ENCODE data around the gene SSBP3. TPM values are rescaled to one million over a fixed set of nuclear protein-coding genes. Genes with fewer than 3 reads are reported as not detected.

Gene SSBP3
- total RNA-seq, 4 donors from 2014 or later = 32.8 to 63.4 (median 47.4) TPM

GRCh38 chr1:54360165-54361005 is 45.8 kb downstream of the SSBP3 start:
- no peaks in the 10 kb centered on the region for H3K9me3 ChIP-seq
- peak overlapping the region in 1 of 4 donors; percentile 8 for H3K27ac ChIP-seq (replicated peaks in 1 of 4)
- intact Hi-C loops (cut with DNase I) = no loop called here
- H3K27me3 ChIP-seq = no peaks in the 10 kb centered on the region
- H3K36me3 ChIP-seq = no peaks in the 10 kb centered on the region
- peaks cover 61 to 90% (median 74%) of the 10 kb centered on the region in 4 donors for H3K4me1 ChIP-seq
- H3K4me3 ChIP-seq = no peak overlapping the region
- TF ChIP-seq EP300 (IDR thresholded peaks at IDR 0.05) (no peak), POLR2A (IDR thresholded peaks at IDR 0.05; ENCODE audit: low read depth) (no peak), CTCF (IDR thresholded peaks at IDR 0.05) (no peak), POLR2AphosphoS5 (IDR thresholded peaks at IDR 0.05) (no peak)
- no peak for DNase-seq (ENCODE audit: extremely low spot score)
- WGBS = 80% methylated on average over 6 of the region's 6 CpGs

- 60% methylated on average over 8 of the region's 9 CpGs for WGBS
- no peak for TF ChIP-seq EP300 (IDR thresholded peaks at IDR 0.05)
- TF ChIP-seq POLR2A (IDR thresholded peaks at IDR 0.05; ENCODE audit: low read depth) = no peak
- TF ChIP-seq POLR2AphosphoS5 (IDR thresholded peaks at IDR 0.05) = no peak
- TF ChIP-seq CTCF (IDR thresholded peaks at IDR 0.05) = no peak
- no peaks in the 10 kb centered on the region for H3K36me3 ChIP-seq
- H3K9me3 ChIP-seq = no peaks in the 10 kb centered on the region
- intact Hi-C loops (cut with DNase I) = no loop called here
- no peak overlapping the region for H3K4me3 ChIP-seq
- H3K27ac ChIP-seq (replicated peaks in 1 of 4) = no peak overlapping the region
- peaks cover 66 to 90% (median 75%) of the 10 kb centered on the region in 4 donors for H3K4me1 ChIP-seq
- DNase-seq (ENCODE audit: extremely low spot score) = no peak
- no peaks in the 10 kb centered on the region for H3K27me3 ChIP-seq
Observed at GRCh38 chr1:54359393-54360162, 46.6 kb downstream of the SSBP3 start.

GRCh38 chr1:54358503-54359168 is 47.6 kb downstream of the SSBP3 start:
- intact Hi-C loops (cut with DNase I) = no loop called here
- Histone ChIP-seq H3K4me3 (no peak overlapping the region), H3K9me3 (no peaks in the 10 kb centered on the region), H3K27me3 (no peaks in the 10 kb centered on the region), H3K4me1 (peaks cover 65 to 93% (median 81%) of the 10 kb centered on the region in 4 donors), H3K36me3 (no peaks in the 10 kb centered on the region), H3K27ac (replicated peaks in 1 of 4) (no peak overlapping the region)
- DNase-seq (ENCODE audit: extremely low spot score) = no peak
- WGBS = 96% methylated on average over 13 of the region's 14 CpGs
- TF ChIP-seq EP300 (IDR thresholded peaks at IDR 0.05) (no peak), CTCF (IDR thresholded peaks at IDR 0.05) (no peak), POLR2A (IDR thresholded peaks at IDR 0.05; ENCODE audit: low read depth) (no peak), POLR2AphosphoS5 (IDR thresholded peaks at IDR 0.05) (no peak)

- Histone ChIP-seq H3K4me1 (peaks cover 61 to 93% (median 84%) of the 10 kb centered on the region in 4 donors), H3K9me3 (no peaks in the 10 kb centered on the region), H3K27me3 (no peaks in the 10 kb centered on the region), H3K27ac (replicated peaks in 1 of 4) (no peak overlapping the region), H3K36me3 (no peaks in the 10 kb centered on the region), H3K4me3 (no peak overlapping the region)
- no peak for DNase-seq (ENCODE audit: extremely low spot score)
- TF ChIP-seq CTCF (IDR thresholded peaks at IDR 0.05) (no peak), POLR2AphosphoS5 (IDR thresholded peaks at IDR 0.05) (no peak), POLR2A (IDR thresholded peaks at IDR 0.05; ENCODE audit: low read depth) (no peak), EP300 (IDR thresholded peaks at IDR 0.05) (no peak)
- intact Hi-C loops (cut with DNase I) = no loop called here
- 84% methylated on average over 4 of the region's 5 CpGs for WGBS
Observed at GRCh38 chr1:54357967-54358366, 48.2 kb downstream of the SSBP3 start.
